K562 (cell line): Measurements from ENCODE around the gene HTR3B. TPM values are rescaled to one million over a fixed set of nuclear protein-coding genes. Genes with fewer than 3 reads are reported as not detected.

Source experiments
- ATAC-seq: fragments of 200-7000 bp; cut with Tn5 transposase; 3 replicates; pipeline ENCODE4 v1.9.1; 2020; ENCODE audit warnings: moderate library complexity
- BruUV-seq: library from RNA; stranded (reverse); fragments of 400-500 nt; replicated peaks from 2 replicates; lab custom pipeline; 2021; lab: Mats Ljungman, UMichigan
- CTCF ChIA-PET: fragments of 300-600 bp; formaldehyde crosslinking; extraction: SDS; loops from one replicate; lab custom pipeline; 2021; ENCODE audit warnings: low intra/inter-chr PET ratio; lab: Yijun Ruan, JAX
- POLR2A ChIA-PET: fragments of 300-600, 350-650 bp; sonication (Branson Sonifier 250); formaldehyde crosslinking; extraction: SDS; loops from one replicate; lab custom pipeline; 2021; ENCODE audit warnings: antibody characterized with exemption, inconsistent platforms; lab: Yijun Ruan, JAX
- DNase-seq, 4 experiments: peaks; one replicate each; pipeline versions ENCODE4 v3.0.0 to v3.0.0-alpha.2; 2011 to 2018; ENCODE audit warnings: low spot score in 3 of 4, mixed read lengths in 3 of 4; ENCODE audit errors: extremely low read depth in 1 of 4
- FAIRE-seq: peaks from 2 replicates; lab custom pipeline; 2011; peaks lifted over from hg19 to GRCh38; lab: Jason Lieb, UNC
- H2AFZ ChIP-seq: 2 replicates; pipeline ENCODE4 v1.6.0; 2011; ENCODE audit warnings: low read depth, low read length, control low read depth, inconsistent platforms
- H3K27ac ChIP-seq: fragments of 200-600 bp; 3 replicates; pipeline ENCODE4 v1.8.0; 2011; ENCODE audit warnings: low read depth, mild to moderate bottlenecking, control low read depth, inconsistent platforms, low read length, moderate library complexity, mixed read lengths; ENCODE audit errors: extremely low read depth
- H3K27me3 ChIP-seq, 2 experiments: fragments of 300-600 bp in 1 of 2; 2 replicates in 1 of 2; 3 replicates in 1 of 2; pipeline versions ENCODE4 v1.6.0 to v1.8.0; 2011; ENCODE audit warnings: inconsistent platforms in 2 of 2, low read length in 2 of 2, mild to moderate bottlenecking in 1 of 2, mixed read lengths in 1 of 2, moderate library complexity in 1 of 2; ENCODE audit not compliant: control insufficient read depth in 2 of 2, insufficient read depth in 2 of 2
- H3K36me3 ChIP-seq: fragments of 300-600 bp; 3 replicates; pipeline ENCODE4 v1.8.0; 2011; ENCODE audit warnings: mild to moderate bottlenecking, low read length, inconsistent platforms; ENCODE audit not compliant: control insufficient read depth, insufficient read depth
- H3K4me1 ChIP-seq, 2 experiments: fragments of 200-600 bp in 1 of 2; replicated peaks in 1 of 2; 2 replicates in 1 of 2; 3 replicates in 1 of 2; pipeline versions ENCODE4 v1.5.1 to v1.8.0; 2011; ENCODE audit warnings: inconsistent platforms in 2 of 2, low read length in 2 of 2, mild to moderate bottlenecking in 1 of 2, mixed read lengths in 1 of 2, moderate library complexity in 1 of 2; ENCODE audit not compliant: control insufficient read depth in 2 of 2, insufficient read depth in 2 of 2
- H3K4me2 ChIP-seq: 2 replicates; pipeline ENCODE4 v1.6.1; 2011; ENCODE audit warnings: low read length, control low read depth, inconsistent platforms, mixed read lengths; ENCODE audit not compliant: insufficient read depth
- H3K4me3 ChIP-seq: fragments of 200-600 bp; sonication (generic), shearing (Covaris generic); 2 replicates; pipeline ENCODE4 v1.5.1; 2016; ENCODE audit warnings: control low read depth, inconsistent platforms
- H3K79me2 ChIP-seq: fragments of 200-600 bp; 3 replicates; pipeline ENCODE4 v1.8.0; 2011; ENCODE audit warnings: low read length, inconsistent platforms; ENCODE audit not compliant: control insufficient read depth, insufficient read depth
- H3K9ac ChIP-seq, 2 experiments: 2 replicates each; pipeline versions ENCODE4 v1.6.0 to v1.6.1; 2011; ENCODE audit warnings: low read depth in 2 of 2, low read length in 2 of 2, control low read depth in 1 of 2, inconsistent platforms in 1 of 2, mild to moderate bottlenecking in 1 of 2, mixed read lengths in 1 of 2; ENCODE audit not compliant: insufficient read depth in 1 of 2
- H3K9me1 ChIP-seq: one replicate; pipeline ENCODE4 v1.6.0; 2011; ENCODE audit warnings: inconsistent platforms, mild to moderate bottlenecking, low read length, moderate library complexity; ENCODE audit not compliant: control insufficient read depth, insufficient read depth
- H3K9me3 ChIP-seq: replicated peaks from 2 replicates; pipeline ENCODE4 v1.5.1; 2011; ENCODE audit warnings: low read depth, low read length, inconsistent platforms; ENCODE audit not compliant: control insufficient read depth, insufficient read depth
- H4K20me1 ChIP-seq: replicated peaks from 2 replicates; pipeline ENCODE4 v1.6.1; 2011; ENCODE audit warnings: low read length, inconsistent platforms, mixed read lengths; ENCODE audit not compliant: control insufficient read depth, insufficient read depth
- HLTF ChIP-seq: fragments of 450-650 bp; IDR thresholded peaks from 2 replicates; pipeline ENCODE4 v1.6.1; 2016
- HSF4 ChIP-seq: fragments of 250-450 bp; sonication (Bioruptor Pico); IDR thresholded peaks from 2 replicates; pipeline ENCODE4 v2.1.2; 2022; ENCODE audit warnings: mild to moderate bottlenecking, moderate library complexity, borderline replicate concordance
- KAT7 ChIP-seq: sonication (generic); formaldehyde crosslinking; IDR thresholded peaks from 2 replicates; pipeline ENCODE4 v1.8.0; 2022; ENCODE audit warnings: missing genetic modification reagents, mild to moderate bottlenecking, borderline replicate concordance
- LCOR ChIP-seq: sonication (generic); formaldehyde crosslinking; IDR thresholded peaks from 2 replicates; pipeline ENCODE4 v1.8.0; 2022; ENCODE audit warnings: mild to moderate bottlenecking, missing genetic modification reagents
- POLR2A ChIP-seq: fragments of 450-650 bp; conservative IDR thresholded peaks from 2 replicates; pipeline ENCODE4 v1.6.1; 2016
- RBFOX2 ChIP-seq: fragments of 200-400 bp; formaldehyde crosslinking; IDR thresholded peaks from 2 replicates; pipeline ENCODE4 v1.6.1; 2017; ENCODE audit warnings: low read depth, mild to moderate bottlenecking, low read length, moderate library complexity
- SMARCA4 ChIP-seq: fragments of 450-650 bp; IDR thresholded peaks from 2 replicates; pipeline ENCODE4 v1.6.1; 2016
- WGBS: fragments of 100-300 bp; shearing (Covaris generic); methylation state at CpG from one replicate; pipeline ENCODE4 v1.1.6; 2016; ENCODE audit warnings: low coverage, mixed read lengths; ENCODE audit not compliant: insufficient coverage; ENCODE audit errors: missing lambda C conversion rate; 5-methylcytosine and 5-hydroxymethylcytosine counted together
- in situ Hi-C: fragments of 300-500 bp; cut with MboI; formaldehyde crosslinking; loops from 4 replicates; pipeline ENCODE4 v1.15.0; 2018; ENCODE audit warnings: inconsistent platforms, mixed read lengths
- intact Hi-C: fragments of 100-400 bp; cut with micrococcal nuclease; formaldehyde crosslinking; loops from 2 replicates; pipeline ENCODE4 v1.14.2; 2022
- polyA plus RNA-seq, 8 experiments: library from polyadenylated mRNA; depleted of rRNA in 4 of 8; stranded (reverse) in 5 of 8; unstranded in 3 of 8; fragments of >200 nt; fragmentation: Nextera tagmentation in 2 of 8; fragmentation: Illumina TruSeq in 1 of 8; extraction: Ambion mirVana in 2 of 8; extraction: Trizol in 1 of 8; gene quantifications; 2 replicates each; pipeline versions ENCODE4 v1.2.1 to v1.2.3, GENCODE V29; 2011 to 2014; ENCODE audit warnings: inconsistent platforms in 1 of 8, missing spikeins in 1 of 8
- total RNA-seq, 7 experiments: library from RNA; depleted of rRNA in 6 of 7; stranded (reverse); fragments of >200 nt in 6 of 7; fragmentation: Illumina TruSeq in 2 of 7; extraction: Trizol in 2 of 7; gene quantifications; 2 replicates each; pipeline versions ENCODE4 v1.2.1 to v1.2.3, GENCODE V29; 2011 to 2021; ENCODE audit warnings: low replicate concordance in 1 of 7

Gene HTR3B
- total and polyA plus RNA-seq, 9 of the 15 experiments (the other 6 are each of a cell fraction or from before 2014, with no cell fraction given), result not detected

GRCh38 chr11:113971506-113972195 is 67.1 kb downstream of the HTR3B start:
- CTCF ChIA-PET, result no interaction called here
- FAIRE-seq, result no peak
- no peaks in the 10 kb centered on the region for H3K9me3 ChIP-seq
- in situ Hi-C loops (no loop called here), intact Hi-C loops (loop anchor here (10.0 kb wide), 1 partner anchor 167 kb away; no protein-coding TSS in a partner anchor)
- H3K9me1 ChIP-seq, result no peaks in the 10 kb centered on the region
- TF ChIP-seq HLTF, result no peak
- TF ChIP-seq KAT7 (CRISPR knock-in tag), result no peak
- TF ChIP-seq RBFOX2, result no peak
- TF ChIP-seq HSF4 (CRISPR knock-in tag), result no peak
- no peak for TF ChIP-seq POLR2A
- TF ChIP-seq SMARCA4, result no peak
- TF ChIP-seq LCOR (CRISPR knock-in tag), result no peak
- H2AFZ ChIP-seq, result no peak overlapping the region
- H3K9ac ChIP-seq, result no peak overlapping the region; a peak in 1 of 4 replicates
- H3K27me3 ChIP-seq, result peaks cover 15 to 50% of the 10 kb centered on the region in 2 experiments
- POLR2A ChIA-PET, result interaction anchor here (0.8 kb wide), 1 partner anchor 10 kb away, joined by 3 read pairs; no protein-coding TSS in a partner anchor
- DNase-seq, result no peak
- BruUV-seq, result no TSS peak
- 0 out of 2 replicates have a peak, but pooled peaks cover 9% of the 10 kb centered on the region for H4K20me1 ChIP-seq
- H3K4me2 ChIP-seq, result no peak overlapping the region
- ATAC-seq, result no peak
- H3K4me3 ChIP-seq, result no peak overlapping the region
- no peak overlapping the region for H3K27ac ChIP-seq
- no peaks in the 10 kb centered on the region for H3K79me2 ChIP-seq
- no peaks in the 10 kb centered on the region for H3K36me3 ChIP-seq
- WGBS, result 1% methylated on average over 14 of the region's 15 CpGs
- peaks cover 0 to 7% of the 10 kb centered on the region in 2 experiments; a peak in 2 of 5 replicates for H3K4me1 ChIP-seq
